Activated naive CD4-positive, alpha-beta T cell (primary cell): Measurements from ENCODE around the gene TOMM40.
"Not testable (repeated sequence)": the region's sequence is repeated elsewhere in the genome, so short reads cannot be mapped to it uniquely, and the experiment has no call there.

Source experiments
- DNase-seq, 4 experiments: peaks; one replicate each; lab custom pipeline; 2025; lab: John Stamatoyannopoulos, UW

Gene TOMM40

DNA sequence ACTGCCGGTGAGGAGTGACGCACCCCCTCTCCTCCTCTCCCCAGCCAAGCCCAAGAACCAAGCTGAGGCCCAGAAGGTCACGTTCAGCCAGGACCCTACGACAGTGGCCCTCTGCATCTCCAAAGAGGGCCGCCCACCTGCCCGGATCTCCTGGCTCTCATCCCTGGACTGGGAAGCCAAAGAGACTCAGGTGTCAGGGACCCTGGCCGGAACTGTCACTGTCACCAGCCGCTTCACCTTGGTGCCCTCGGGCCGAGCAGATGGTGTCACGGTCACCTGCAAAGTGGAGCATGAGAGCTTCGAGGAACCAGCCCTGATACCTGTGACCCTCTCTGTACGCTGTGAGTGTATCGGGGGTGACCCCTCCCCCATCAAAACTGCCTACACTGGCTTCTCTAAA lies 19.2 kb upstream of the TOMM40 start:
- DNase-seq = no peak

GRCh38 chr19:44872661-44873060 lies 18.4 kb upstream of the TOMM40 start:
- DNase-seq = no peak

GRCh38 chr19:44874317-44874716 lies 16.7 kb upstream of the TOMM40 start:
- no peak for DNase-seq

- no peak for DNase-seq
These were observed 15.2 kb upstream of the TOMM40 start for GRCh38 chr19:44875666-44876451.

- DNase-seq = no peak
These were observed 14.0 kb upstream of the TOMM40 start for GRCh38 chr19:44876930-44877535.

- no peak for DNase-seq
These were observed 12.8 kb upstream of the TOMM40 start for GRCh38 chr19:44878120-44878865.

- no peak for DNase-seq
These were observed 11.6 kb upstream of the TOMM40 start for GRCh38 chr19:44879309-44880065.

DNA sequence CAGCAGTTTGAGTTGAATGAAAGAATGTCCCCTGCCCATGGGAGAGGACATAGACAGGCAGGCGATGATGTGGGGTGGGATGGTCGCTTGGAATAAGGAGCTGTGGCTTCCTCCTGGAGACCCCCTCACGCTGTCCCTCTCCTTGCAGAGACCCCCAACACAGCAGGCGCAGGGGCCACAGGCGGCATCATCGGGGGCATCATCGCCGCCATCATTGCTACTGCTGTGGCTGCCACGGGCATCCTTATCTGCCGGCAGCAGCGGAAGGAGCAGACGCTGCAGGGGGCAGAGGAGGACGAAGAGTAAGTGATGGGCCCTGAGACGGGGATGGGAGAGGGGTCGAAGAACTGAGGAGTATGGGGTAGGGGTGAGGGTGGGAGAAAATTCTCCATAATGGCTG lies 9.0 kb upstream of the TOMM40 start:
- DNase-seq = no peak

DNA sequence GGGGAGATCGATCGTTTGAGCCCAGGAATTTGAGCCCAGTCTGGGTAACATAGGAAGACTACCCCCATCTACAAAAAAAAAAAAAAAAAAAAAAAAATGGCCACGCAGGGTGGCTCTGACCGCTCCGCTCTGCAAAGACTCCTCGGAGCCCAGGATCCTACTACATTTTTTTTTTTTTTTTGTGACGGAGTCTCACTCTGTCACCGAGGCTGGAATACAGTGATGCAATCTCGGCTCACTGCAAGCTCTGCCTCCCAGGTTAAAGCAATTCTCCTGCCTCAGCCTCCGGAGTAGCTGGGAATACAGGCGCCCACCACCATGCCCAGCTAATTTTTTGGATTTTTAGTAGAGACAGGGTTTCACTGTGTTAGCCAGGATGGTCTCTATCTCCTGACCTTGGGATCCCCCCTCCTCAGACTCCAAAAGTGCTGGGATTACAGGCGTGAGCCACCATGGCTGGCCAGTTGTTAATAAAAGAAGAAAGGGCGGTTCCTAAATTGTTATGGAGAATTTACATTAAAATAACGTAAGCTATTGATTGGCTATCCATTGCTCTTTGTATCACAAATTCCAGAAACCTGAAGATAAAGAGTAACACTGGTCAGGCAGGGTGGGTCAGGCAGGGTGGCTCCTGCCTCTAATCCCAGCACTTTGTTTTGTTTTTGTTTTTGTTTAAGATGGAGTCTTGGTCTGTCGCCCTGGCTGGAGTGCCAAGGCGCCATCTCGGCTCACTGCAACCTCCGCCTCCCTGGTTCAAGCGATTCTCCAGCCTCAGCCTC lies 8.2 kb upstream of the TOMM40 start:
- not testable (repeated sequence) for DNase-seq

DNA sequence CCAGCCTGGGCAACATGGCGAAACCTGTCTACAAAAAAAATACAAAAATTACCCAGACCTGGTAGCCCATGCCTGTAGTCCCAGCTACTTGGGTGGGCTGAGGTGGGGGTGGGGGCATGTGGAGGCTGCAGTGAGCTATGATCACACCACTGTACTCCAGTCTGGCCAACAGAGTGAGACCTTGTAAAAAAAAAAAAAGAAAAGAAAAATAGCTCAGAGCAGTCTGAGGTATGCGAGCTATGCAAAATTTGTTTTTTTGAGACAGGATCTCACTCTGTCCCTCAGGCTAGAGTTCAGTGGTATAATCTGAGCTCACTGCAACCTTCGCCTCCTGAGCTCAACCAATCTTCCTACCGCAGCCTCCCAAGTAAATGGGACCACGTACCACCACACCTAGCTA lies 7.1 kb upstream of the TOMM40 start:
- DNase-seq = no peak

DNA sequence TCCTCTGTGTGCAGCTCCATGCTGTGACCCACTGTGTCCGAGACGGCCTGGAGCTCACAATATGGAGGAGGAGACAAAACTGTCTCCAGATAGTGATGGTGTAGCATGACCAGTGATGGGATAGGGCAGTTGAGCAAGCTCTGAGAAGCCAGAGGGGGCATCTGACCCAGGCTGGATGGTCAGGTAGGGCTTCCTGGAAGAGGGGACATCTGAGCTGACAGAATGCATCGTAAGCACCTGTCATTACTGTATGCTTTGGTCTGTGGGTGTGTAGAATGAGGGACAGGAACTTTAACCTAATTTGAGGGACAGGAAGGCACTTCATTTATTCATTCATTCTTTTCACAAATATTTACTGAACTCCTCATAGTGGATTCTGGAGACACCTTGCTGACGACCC lies 6.5 kb upstream of the TOMM40 start:
- DNase-seq = no peak

- no peak for DNase-seq
These were observed 4.9 kb upstream of the TOMM40 start for GRCh38 chr19:44886141-44886540.

DNA sequence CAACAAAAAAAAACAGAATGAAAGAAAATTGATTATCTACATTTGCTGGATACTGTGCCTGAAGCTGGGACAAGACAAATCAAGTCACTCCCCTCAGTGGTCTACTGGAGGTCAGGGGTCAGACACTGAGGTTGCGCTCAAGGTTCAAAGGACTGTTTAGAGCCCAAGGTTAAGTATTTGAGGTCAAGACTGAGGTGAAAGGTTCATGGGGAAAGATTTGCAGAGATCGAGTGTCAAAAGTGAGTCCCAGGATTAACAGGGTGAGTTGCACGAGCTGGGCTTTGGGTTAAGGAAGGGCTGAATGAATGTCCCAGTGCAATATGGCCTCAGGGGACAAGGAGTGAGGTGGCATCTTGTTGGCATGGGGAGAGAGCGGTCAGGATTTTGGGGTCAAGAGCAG lies 3.4 kb upstream of the TOMM40 start:
- DNase-seq = no peak

DNA sequence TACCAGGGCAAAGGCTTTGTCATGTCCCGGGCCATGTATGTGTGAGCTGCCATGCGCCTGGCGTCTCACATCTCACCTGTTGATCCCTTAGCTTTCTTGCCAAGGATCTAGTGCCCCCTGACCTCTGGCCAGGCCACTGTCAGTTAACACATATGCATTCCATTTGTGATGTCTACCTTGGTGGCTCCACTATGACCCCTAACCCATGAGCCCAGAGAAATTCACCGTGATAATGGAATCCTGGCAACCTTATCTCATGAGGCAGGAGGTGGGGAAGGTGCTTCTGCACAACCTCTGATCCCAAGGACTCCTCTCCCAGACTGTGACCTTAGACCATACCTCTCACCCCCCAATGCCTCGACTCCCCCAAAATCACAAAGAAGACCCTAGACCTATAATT lies 2.7 kb upstream of the TOMM40 start:
- DNase-seq = not testable (repeated sequence)

- no peak for DNase-seq
These were observed 1.2 kb upstream of the TOMM40 start for GRCh38 chr19:44889830-44890365.

- DNase-seq = peak in 3 of 4 experiments; percentile 99
These were observed 563 bp upstream of the TOMM40 start for GRCh38 chr19:44890366-44891015.

DNA sequence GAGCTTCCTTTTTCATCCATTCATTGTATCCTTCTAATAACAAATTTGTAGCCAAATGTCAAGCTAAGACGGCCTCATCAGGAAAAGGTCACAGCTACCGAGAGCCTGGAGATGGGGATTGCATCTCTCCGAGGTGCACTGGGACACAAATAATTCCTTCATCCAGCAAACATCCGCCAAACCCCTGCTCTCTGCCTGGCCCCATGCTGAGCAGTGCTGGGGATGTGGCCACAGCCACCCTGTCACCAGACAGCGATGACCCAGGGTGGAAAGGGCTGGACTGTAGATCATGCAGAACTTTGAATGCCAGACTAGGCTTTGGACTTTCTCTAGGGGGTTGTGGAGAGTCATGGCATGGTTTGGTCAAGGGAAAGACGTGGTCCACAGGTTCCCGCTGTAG lies 1.9 kb downstream of the TOMM40 start:
- no peak for DNase-seq

DNA sequence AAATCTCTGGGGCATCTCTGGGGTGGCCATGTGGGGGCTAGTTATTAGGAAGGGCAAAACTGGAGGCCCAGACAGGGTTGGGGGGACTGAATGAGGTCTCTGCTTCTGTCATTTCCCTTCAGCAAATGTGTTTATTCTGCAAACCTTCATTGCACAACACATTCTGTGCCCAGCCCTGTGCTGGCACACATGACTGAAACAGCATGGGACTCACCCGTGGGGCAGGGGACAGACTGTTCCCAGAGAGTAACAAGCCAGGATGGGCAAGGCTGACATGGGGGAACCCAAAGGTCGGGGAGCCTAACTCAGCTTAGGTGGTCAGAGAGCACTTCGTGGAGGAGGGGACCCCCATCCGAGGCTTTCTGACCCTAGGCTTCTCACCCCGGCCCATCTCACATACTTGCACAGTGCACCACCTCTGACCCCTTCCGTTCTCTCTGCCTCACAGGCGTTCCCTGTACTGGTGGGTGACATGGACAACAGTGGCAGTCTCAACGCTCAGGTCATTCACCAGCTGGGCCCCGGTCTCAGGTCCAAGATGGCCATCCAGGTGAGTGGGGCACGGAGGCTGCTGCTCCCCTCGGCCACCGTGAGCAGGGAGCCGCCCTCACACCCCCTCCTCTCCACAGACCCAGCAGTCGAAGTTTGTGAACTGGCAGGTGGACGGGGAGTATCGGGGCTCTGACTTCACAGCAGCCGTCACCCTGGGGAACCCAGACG lies 2.4 kb downstream of the TOMM40 start:
- no peak for DNase-seq

DNA sequence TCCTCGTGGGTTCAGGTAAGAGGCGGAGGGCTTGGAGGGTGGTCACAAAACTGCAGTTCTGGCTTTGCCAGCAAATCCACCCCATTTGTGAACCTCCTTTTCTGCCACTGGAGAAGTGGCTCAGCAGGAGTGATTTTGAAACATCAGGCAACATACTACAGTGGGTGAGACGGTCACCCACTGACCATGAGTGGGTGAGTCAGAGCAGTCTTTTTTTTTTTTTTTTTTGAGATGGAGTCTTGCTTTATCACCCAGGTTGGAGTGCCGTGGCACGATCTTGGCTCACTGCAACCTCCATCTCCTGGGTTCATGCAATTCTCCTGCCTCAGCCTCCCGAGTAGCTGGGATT lies 3.0 kb downstream of the TOMM40 start:
- no peak for DNase-seq

- no peak for DNase-seq
These were observed 3.9 kb downstream of the TOMM40 start for GRCh38 chr19:44894946-44895345.
